Vagina (tissue), 2 donors: ENCODE measurements around the gene FRK. TPM values are rescaled to one million over a fixed set of nuclear protein-coding genes. Genes with fewer than 3 reads are reported as not detected.

Experiments used
- DNase-seq, 2 donors: peaks; one replicate each; pipeline ENCODE4 v3.0.0-alpha.2; 2017; ENCODE audit errors: extremely low spot score in 2 of 2
- H3K27ac ChIP-seq: fragments of 200-600 bp; sonication (generic); one replicate; pipeline ENCODE4 v1.5.1; 2019
- H3K27me3 ChIP-seq: fragments of 200-600 bp; sonication (generic); one replicate; pipeline ENCODE4 v1.5.1; 2019
- H3K36me3 ChIP-seq, 2 donors: fragments of 200-600 bp; sonication (generic); one replicate each; pipeline ENCODE4 v1.5.1; 2017 to 2019
- H3K4me1 ChIP-seq: fragments of 200-600 bp; sonication (generic); one replicate; pipeline ENCODE4 v1.5.1; 2019
- H3K4me3 ChIP-seq, 2 donors: fragments of 200-600 bp; sonication (generic); 1 replicate in 1 of 2; 2 replicates in 1 of 2; pipeline ENCODE4 v1.5.1; 2016 to 2019
- H3K9me3 ChIP-seq: fragments of 200-600 bp; sonication (generic); one replicate; pipeline ENCODE4 v1.5.1; 2019
- CTCF ChIP-seq, 3 experiments: fragments of 450-650 bp in 2 of 3; fragments of 200-600 bp in 1 of 3; sonication (generic) in 1 of 3; IDR thresholded peaks; one replicate each; pipeline ENCODE4 v1.5.1; 2017 to 2019; ENCODE audit warnings: antibody characterized with exemption in 3 of 3, mild to moderate bottlenecking in 2 of 3, moderate library complexity in 2 of 3
- POLR2A ChIP-seq, 2 donors: fragments of 450-650 bp; IDR thresholded peaks; one replicate each; pipeline ENCODE4 v1.6.1; 2017; ENCODE audit warnings: antibody characterized with exemption in 2 of 2, mild to moderate bottlenecking in 2 of 2, moderate library complexity in 2 of 2
- POLR2AphosphoS5 ChIP-seq, 2 donors: sonication (generic); formaldehyde crosslinking; IDR thresholded peaks; one replicate each; pipeline ENCODE4 v1.9.0; 2017; ENCODE audit warnings: antibody characterized with exemption in 2 of 2, mild to moderate bottlenecking in 2 of 2, low read depth in 1 of 2; ENCODE audit not compliant: insufficient read depth in 1 of 2
- intact Hi-C: fragments of 100-400 bp; cut with DNase I; formaldehyde crosslinking; loops from one replicate; pipeline ENCODE4 v1.15.1; 2023
- total RNA-seq: library from RNA; depleted of rRNA; stranded (reverse); fragments of >200 nt; gene quantifications from one replicate; pipeline ENCODE4 v1.2.3, GENCODE V29; 2016

FRK gene, protein sequence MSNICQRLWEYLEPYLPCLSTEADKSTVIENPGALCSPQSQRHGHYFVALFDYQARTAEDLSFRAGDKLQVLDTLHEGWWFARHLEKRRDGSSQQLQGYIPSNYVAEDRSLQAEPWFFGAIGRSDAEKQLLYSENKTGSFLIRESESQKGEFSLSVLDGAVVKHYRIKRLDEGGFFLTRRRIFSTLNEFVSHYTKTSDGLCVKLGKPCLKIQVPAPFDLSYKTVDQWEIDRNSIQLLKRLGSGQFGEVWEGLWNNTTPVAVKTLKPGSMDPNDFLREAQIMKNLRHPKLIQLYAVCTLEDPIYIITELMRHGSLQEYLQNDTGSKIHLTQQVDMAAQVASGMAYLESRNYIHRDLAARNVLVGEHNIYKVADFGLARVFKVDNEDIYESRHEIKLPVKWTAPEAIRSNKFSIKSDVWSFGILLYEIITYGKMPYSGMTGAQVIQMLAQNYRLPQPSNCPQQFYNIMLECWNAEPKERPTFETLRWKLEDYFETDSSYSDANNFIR
- total RNA-seq = 3.9 TPM

DNA sequence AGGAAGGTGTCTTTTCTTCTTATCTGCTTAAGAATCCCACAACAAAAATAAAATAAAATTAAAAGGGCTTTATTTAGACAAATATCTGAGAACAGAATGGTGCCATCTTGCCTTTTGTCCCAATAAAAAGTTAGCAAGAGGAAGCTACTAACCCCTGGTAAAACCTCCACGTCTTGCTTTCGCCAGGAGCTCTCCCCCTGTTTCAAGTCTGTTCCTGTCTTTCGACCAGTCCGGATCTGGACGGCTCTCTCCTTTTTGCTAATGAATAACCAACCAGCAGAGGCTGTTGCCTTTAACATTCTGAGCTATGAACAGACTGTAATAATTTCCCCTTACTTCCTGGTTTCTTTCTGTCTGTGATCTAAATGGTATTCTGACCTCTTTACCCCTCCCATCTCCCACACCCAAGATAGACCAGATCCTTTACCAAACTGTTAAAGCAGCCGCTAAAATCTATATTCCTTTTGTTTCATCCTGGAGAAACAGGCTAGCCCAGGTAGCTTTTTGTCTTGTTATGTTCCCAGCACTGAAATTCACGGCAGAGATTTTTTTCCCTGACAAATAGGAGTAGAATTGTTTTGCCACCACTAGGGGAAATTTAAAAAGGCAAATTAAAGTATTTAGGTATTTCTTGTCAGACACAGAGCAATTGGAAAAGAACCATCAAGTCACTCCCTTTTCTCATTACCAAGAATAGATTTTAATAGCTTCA is at the start of gene FRK:
Gene FRK, minus strand, starts transcription at position 320 of the 712 bp plus-strand sequence. CDS start 580 bp downstream, outside the sequence.
- Histone ChIP-seq H3K27ac (peak within 1 kb of the TSS; percentile 76), H3K36me3 (no peaks in the 10 kb centered on the region), H3K4me3 (peak within 1 kb of the TSS; percentile 39 to 42), H3K4me1 (peaks cover 6% of the 10 kb centered on the region), H3K9me3 (no peaks in the 10 kb centered on the region), H3K27me3 (no peaks in the 10 kb centered on the region)
- intact Hi-C loops = no loop called here
- no peak for DNase-seq
- peak in 1 of 3 experiments; percentile 23 for TF ChIP-seq CTCF (IDR thresholded peaks at IDR 0.05)
- TF ChIP-seq POLR2A (IDR thresholded peaks at IDR 0.05) = no peak
- peak in 1 of 2 donors; percentile 75 for TF ChIP-seq POLR2AphosphoS5 (IDR thresholded peaks at IDR 0.05; ENCODE audit: insufficient read depth in 1 of 2, low read depth in 1 of 2)

DNA sequence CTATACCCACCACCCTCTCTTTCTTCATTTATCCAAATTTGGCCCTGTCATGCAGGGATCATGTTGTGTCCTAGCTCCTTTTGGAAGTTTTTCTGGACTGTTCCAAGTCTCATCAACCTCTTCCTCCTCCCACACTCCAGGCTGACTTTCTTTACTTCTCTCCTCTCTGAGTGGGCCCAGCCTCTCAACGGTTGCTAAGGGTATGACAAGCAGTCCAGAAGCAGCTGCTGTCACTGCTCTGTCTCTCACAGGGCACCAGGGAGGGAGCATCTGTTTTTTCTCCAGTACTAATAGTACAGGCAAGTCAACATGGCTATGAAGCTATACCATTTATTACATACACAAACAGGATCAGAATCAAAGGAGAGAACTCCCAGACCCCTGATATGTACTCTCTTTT is 48.1 kb upstream of the FRK start:
- Histone ChIP-seq H3K4me1 (peaks cover 14% of the 10 kb centered on the region), H3K4me3 (no peak overlapping the region), H3K27me3 (no peaks in the 10 kb centered on the region), H3K27ac (no peak overlapping the region), H3K9me3 (no peaks in the 10 kb centered on the region), H3K36me3 (peaks cover 0 to 55% of the 10 kb centered on the region in 2 donors)
- intact Hi-C loops = no loop called here
- no peak for DNase-seq
- TF ChIP-seq POLR2AphosphoS5 (IDR thresholded peaks at IDR 0.05; ENCODE audit: insufficient read depth in 1 of 2, low read depth in 1 of 2) (no peak), POLR2A (IDR thresholded peaks at IDR 0.05) (no peak), CTCF (IDR thresholded peaks at IDR 0.05) (no peak)

DNA sequence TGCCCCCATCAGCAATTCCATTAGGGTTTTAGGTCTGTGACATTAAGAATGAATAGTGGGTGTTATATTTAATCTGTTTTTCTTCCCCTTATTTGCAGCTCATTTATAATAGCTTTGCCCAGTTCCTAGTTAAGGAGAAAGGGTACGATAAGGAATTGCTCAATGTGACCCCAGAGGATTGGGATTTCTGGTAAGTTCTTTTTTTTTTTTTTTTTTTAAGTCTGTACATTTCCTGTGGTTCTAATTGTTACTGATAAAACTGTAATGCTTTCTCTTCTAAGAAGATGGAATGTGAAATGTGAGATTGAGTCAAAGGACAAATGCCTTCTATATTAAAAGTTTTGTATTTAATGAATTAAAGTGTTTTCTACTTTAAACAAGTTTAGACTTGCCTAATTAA is 45.5 kb upstream of the FRK start:
- H3K27me3 ChIP-seq = no peaks in the 10 kb centered on the region
- H3K4me3 ChIP-seq = no peak overlapping the region
- DNase-seq = no peak
- intact Hi-C loops = no loop called here
- peaks cover 0 to 30% of the 10 kb centered on the region in 2 donors for H3K36me3 ChIP-seq
- no peak for TF ChIP-seq CTCF (IDR thresholded peaks at IDR 0.05)
- TF ChIP-seq POLR2A (IDR thresholded peaks at IDR 0.05) = no peak
- TF ChIP-seq POLR2AphosphoS5 (IDR thresholded peaks at IDR 0.05; ENCODE audit: insufficient read depth in 1 of 2, low read depth in 1 of 2) = no peak
- H3K9me3 ChIP-seq = no peaks in the 10 kb centered on the region
- H3K27ac ChIP-seq = no peak overlapping the region
- H3K4me1 ChIP-seq = peaks cover 32% of the 10 kb centered on the region

DNA sequence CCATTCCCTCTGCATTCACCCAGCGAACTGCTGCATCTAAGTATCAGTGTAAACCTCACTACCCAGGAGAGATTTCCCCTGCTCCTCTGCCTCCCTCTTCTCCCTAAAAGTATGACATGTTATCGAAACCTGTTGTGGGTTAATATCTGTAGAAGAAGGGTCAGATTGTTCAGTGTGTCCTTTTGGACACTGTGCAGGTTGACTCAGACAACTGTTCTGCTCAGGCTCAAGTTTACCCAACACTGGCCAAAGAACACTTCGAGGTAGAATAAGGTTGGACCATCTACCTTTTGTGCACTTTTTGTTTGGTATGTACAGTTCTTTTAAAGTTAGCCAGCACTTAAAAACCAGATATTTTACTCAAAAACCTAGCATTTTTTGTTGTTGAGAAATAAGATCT is 44.6 kb upstream of the FRK start:
- peaks cover 32% of the 10 kb centered on the region for H3K4me1 ChIP-seq
- H3K27ac ChIP-seq = no peak overlapping the region
- H3K27me3 ChIP-seq = no peaks in the 10 kb centered on the region
- H3K9me3 ChIP-seq = no peaks in the 10 kb centered on the region
- DNase-seq = no peak
- intact Hi-C loops = no loop called here
- no peak overlapping the region for H3K4me3 ChIP-seq
- TF ChIP-seq CTCF (IDR thresholded peaks at IDR 0.05) (no peak), POLR2AphosphoS5 (IDR thresholded peaks at IDR 0.05; ENCODE audit: insufficient read depth in 1 of 2, low read depth in 1 of 2) (no peak), POLR2A (IDR thresholded peaks at IDR 0.05) (no peak)
- H3K36me3 ChIP-seq = peaks cover 0 to 21% of the 10 kb centered on the region in 2 donors
